GM23338 (cell line): ENCODE data around the gene NKX2-1. TPM values are rescaled to one million over a fixed set of nuclear protein-coding genes. Genes with fewer than 3 reads are reported as not detected.

Source experiments
- ATAC-seq: fragments of 200-7000 bp; cut with Tn5 transposase; 3 replicates; pipeline ENCODE4 v1.9.1; 2020
- DNase-seq: peaks from one replicate; pipeline ENCODE4 v3.0.0-alpha.2; 2015; ENCODE audit warnings: low spot score
- H2AFZ ChIP-seq: fragments of 200-600 bp; sonication (generic); 2 replicates; pipeline ENCODE4 v1.8.0; 2016; ENCODE audit warnings: antibody characterized with exemption, mild to moderate bottlenecking, moderate library complexity
- H3F3A ChIP-seq: fragments of 200-600 bp; sonication (generic); replicated peaks from 2 replicates; pipeline ENCODE4 v1.8.0; 2017; ENCODE audit warnings: antibody characterized with exemption, mixed run types, low read depth
- H3K27ac ChIP-seq: fragments of 200-600 bp; sonication (generic); 2 replicates; pipeline ENCODE4 v1.6.1; 2016; ENCODE audit warnings: low read depth
- H3K27me3 ChIP-seq: fragments of 200-600 bp; sonication (generic); 2 replicates; pipeline ENCODE4 v1.8.0; 2016; ENCODE audit warnings: mild to moderate bottlenecking, mixed run types, moderate library complexity; ENCODE audit not compliant: insufficient read depth
- H3K36me3 ChIP-seq: fragments of 200-600 bp; sonication (generic); 2 replicates; pipeline ENCODE4 v1.8.0; 2016; ENCODE audit warnings: mild to moderate bottlenecking; ENCODE audit not compliant: insufficient read depth
- H3K4me1 ChIP-seq: fragments of 200-600 bp; sonication (generic); 2 replicates; pipeline ENCODE4 v1.8.0; 2016; ENCODE audit warnings: mild to moderate bottlenecking, moderate library complexity; ENCODE audit not compliant: insufficient read depth
- H3K4me2 ChIP-seq: fragments of 200-600 bp; sonication (generic); 2 replicates; pipeline ENCODE4 v1.7.1; 2017; ENCODE audit warnings: mixed run types
- H3K4me3 ChIP-seq: fragments of 200-600 bp; sonication (generic); 2 replicates; pipeline ENCODE4 v1.6.1; 2016; ENCODE audit warnings: mixed run types
- H3K79me2 ChIP-seq: fragments of 200-600 bp; sonication (generic); replicated peaks from 2 replicates; pipeline ENCODE4 v1.8.0; 2017; ENCODE audit warnings: mild to moderate bottlenecking; ENCODE audit not compliant: insufficient read depth
- H3K9me2 ChIP-seq: fragments of 200-600 bp; sonication (generic); 2 replicates; pipeline ENCODE4 v1.8.0; 2017; ENCODE audit not compliant: insufficient read depth
- H4K20me1 ChIP-seq: fragments of 200-600 bp; sonication (generic); replicated peaks from 2 replicates; pipeline ENCODE4 v1.8.0; 2017; ENCODE audit warnings: mild to moderate bottlenecking; ENCODE audit not compliant: insufficient read depth
- H3K27ac Mint-ChIP-seq: 2 replicates; pipeline ENCODE4 v1.8.0; 2020; ENCODE audit warnings: inconsistent platforms, mild to moderate bottlenecking, moderate library complexity, mixed read lengths
- H3K27me3 Mint-ChIP-seq: 3 replicates; pipeline ENCODE4 v1.8.0; 2022; ENCODE audit warnings: low read depth, mild to moderate bottlenecking, moderate library complexity, mixed read lengths, inconsistent platforms; ENCODE audit not compliant: insufficient read depth, poor library complexity
- H3K36me3 Mint-ChIP-seq: 3 replicates; pipeline ENCODE4 v1.8.0; 2021; ENCODE audit warnings: low read depth, mild to moderate bottlenecking, inconsistent platforms, moderate library complexity, mixed read lengths
- H3K4me1 Mint-ChIP-seq: 3 replicates; pipeline ENCODE4 v1.8.0; 2020; ENCODE audit warnings: mild to moderate bottlenecking, inconsistent platforms, mixed read lengths
- H3K4me3 Mint-ChIP-seq: 3 replicates; pipeline ENCODE4 v1.8.0; 2021; ENCODE audit warnings: moderate library complexity, mild to moderate bottlenecking, inconsistent platforms, mixed read lengths
- H3K9me3 Mint-ChIP-seq: 3 replicates; pipeline ENCODE4 v1.8.0; 2020; ENCODE audit warnings: moderate library complexity, mild to moderate bottlenecking, inconsistent platforms, mixed read lengths
- EZH2 ChIP-seq: fragments of 200-600 bp; sonication (generic); IDR thresholded peaks from one replicate; pipeline ENCODE4 v1.8.0; 2017; ENCODE audit warnings: antibody characterized with exemption, mild to moderate bottlenecking, low read depth; ENCODE audit not compliant: unreplicated experiment
- EZH2phosphoT487 ChIP-seq: fragments of 200-600 bp; sonication (generic); IDR thresholded peaks from one replicate; pipeline ENCODE4 v1.8.1; 2018; ENCODE audit warnings: antibody characterized with exemption; ENCODE audit not compliant: unreplicated experiment
- POLR2AphosphoS5 ChIP-seq: IDR thresholded peaks from 2 replicates; pipeline ENCODE4 v1.6.1; 2016; ENCODE audit warnings: antibody characterized with exemption, low read depth
- REST ChIP-seq: IDR thresholded peaks from one replicate; pipeline ENCODE4 v1.6.1; 2018; ENCODE audit warnings: antibody characterized with exemption; ENCODE audit not compliant: unreplicated experiment
- ZNF114 ChIP-seq: fragments of 250-450 bp; sonication (Bioruptor Pico); IDR thresholded peaks from 2 replicates; pipeline ENCODE4 v1.5.0; 2020; ENCODE audit warnings: mild to moderate bottlenecking, moderate library complexity
- ZNF331 ChIP-seq: fragments of 250-450 bp; sonication (Bioruptor Pico); IDR thresholded peaks from 2 replicates; pipeline ENCODE4 v1.5.0; 2020; ENCODE audit warnings: low read depth, mild to moderate bottlenecking, moderate library complexity
- ZNF462 ChIP-seq: fragments of 250-450 bp; sonication (Bioruptor Pico); IDR thresholded peaks from 2 replicates; pipeline ENCODE4 v1.5.0; 2020; ENCODE audit warnings: mild to moderate bottlenecking, moderate library complexity
- polyA plus RNA-seq: library from polyadenylated mRNA; unstranded; fragments of >200 nt; fragmentation: Nextera tagmentation; extraction: Ambion mirVana; gene quantifications from 2 replicates; pipeline ENCODE4 v1.2.1, GENCODE V29; 2016
- total RNA-seq: library from RNA; depleted of rRNA; stranded (reverse); fragments of >200 nt; shearing (Covaris generic); gene quantifications from 2 replicates; pipeline ENCODE4 v1.2.3, GENCODE V29; 2014
- TF ChIP-seq, protein P1 (sequence below), 2 experiments: fragments of 200-600 bp in 1 of 2; sonication (generic) in 1 of 2; conservative IDR thresholded peaks; 2 replicates each; pipeline versions ENCODE4 v1.5.1 to v1.6.1; 2016 to 2017; ENCODE audit warnings: antibody characterized with exemption in 2 of 2, low read depth in 2 of 2, mild to moderate bottlenecking in 2 of 2, moderate library complexity in 1 of 2

NKX2-1 gene
- total and polyA plus RNA-seq, 2 experiments from 2014 or later = not detected

GRCh38 chr14:36515896-36516718 lies 3.9 kb downstream of the NKX2-1 start:
- H3F3A ChIP-seq = peaks cover 25% of the 10 kb centered on the region
- peaks cover 5% of the 10 kb centered on the region; the same call in 1 of the 3 replicates for H3K36me3 Mint-ChIP-seq
- H3K9me2 ChIP-seq = no peaks in the 10 kb centered on the region
- H3K4me1 ChIP-seq = peaks cover 58% of the 10 kb centered on the region
- ATAC-seq (no peak), DNase-seq (no peak)
- no peak overlapping the region for H2AFZ ChIP-seq
- no peak overlapping the region; the same call in 2 of the 3 replicates for H3K4me3 Mint-ChIP-seq
- peaks cover 30% of the 10 kb centered on the region for H4K20me1 ChIP-seq
- no peak overlapping the region for H3K27ac Mint-ChIP-seq
- peaks cover 45% of the 10 kb centered on the region for H3K4me1 Mint-ChIP-seq
- peak; percentile 97 for TF ChIP-seq EZH2
- TF ChIP-seq POLR2AphosphoS5 = no peak
- TF ChIP-seq EZH2phosphoT487 = peak; percentile 35
- TF ChIP-seq ZNF114 (CRISPR knock-in tag) = no peak
- TF ChIP-seq REST = no peak
- no peaks in the 10 kb centered on the region for H3K36me3 ChIP-seq
- peaks cover 100% of the 10 kb centered on the region for H3K27me3 ChIP-seq
- H3K9me3 Mint-ChIP-seq = peaks cover 2% of the 10 kb centered on the region; the same call in 1 of the 3 replicates
- peak overlapping the region; percentile 22; the same call in 1 of the 2 replicates for H3K4me3 ChIP-seq
- no peaks in the 10 kb centered on the region for H3K79me2 ChIP-seq
- H3K27ac ChIP-seq = no peak overlapping the region
- peaks cover 93% of the 10 kb centered on the region for H3K27me3 Mint-ChIP-seq
- peak overlapping the region; percentile 31; the same call in 1 of the 2 replicates for H3K4me2 ChIP-seq

GRCh38 chr14:36515105-36515593 lies 4.9 kb downstream of the NKX2-1 start:
- ATAC-seq = no peak
- Histone ChIP-seq H3K27me3 (peaks cover 100% of the 10 kb centered on the region), H3K36me3 (no peaks in the 10 kb centered on the region)

More at GRCh38 chr14:36515105-36515593, 4.9 kb downstream of the NKX2-1 start:
- Histone ChIP-seq H3K4me1 (peaks cover 62% of the 10 kb centered on the region), H3K27ac (no peak overlapping the region), H3K79me2 (no peaks in the 10 kb centered on the region), H3K4me3 (peak overlapping the region; percentile 47; the same call in 1 of the 2 replicates), H3K4me2 (peak overlapping the region; percentile 78), H4K20me1 (peaks cover 34% of the 10 kb centered on the region), H3F3A (peaks cover 35% of the 10 kb centered on the region), H3K9me2 (no peaks in the 10 kb centered on the region), H2AFZ (no peak overlapping the region)
- peak; percentile 75 for DNase-seq
- Mint-ChIP-seq H3K27me3 (peaks cover 93% of the 10 kb centered on the region), H3K9me3 (peaks cover 8% of the 10 kb centered on the region; the same call in 2 of the 3 replicates), H3K36me3 (peaks cover 5% of the 10 kb centered on the region; the same call in 1 of the 3 replicates), H3K4me1 (peaks cover 52% of the 10 kb centered on the region), H3K27ac (no peak overlapping the region), H3K4me3 (peak overlapping the region; percentile 35; the same call in 2 of the 3 replicates)
- TF ChIP-seq EZH2phosphoT487 = no peak
- TF ChIP-seq ZNF331 (CRISPR knock-in tag) = no peak
- TF ChIP-seq ZNF462 (CRISPR knock-in tag) = no peak
- TF ChIP-seq, protein P1, sequence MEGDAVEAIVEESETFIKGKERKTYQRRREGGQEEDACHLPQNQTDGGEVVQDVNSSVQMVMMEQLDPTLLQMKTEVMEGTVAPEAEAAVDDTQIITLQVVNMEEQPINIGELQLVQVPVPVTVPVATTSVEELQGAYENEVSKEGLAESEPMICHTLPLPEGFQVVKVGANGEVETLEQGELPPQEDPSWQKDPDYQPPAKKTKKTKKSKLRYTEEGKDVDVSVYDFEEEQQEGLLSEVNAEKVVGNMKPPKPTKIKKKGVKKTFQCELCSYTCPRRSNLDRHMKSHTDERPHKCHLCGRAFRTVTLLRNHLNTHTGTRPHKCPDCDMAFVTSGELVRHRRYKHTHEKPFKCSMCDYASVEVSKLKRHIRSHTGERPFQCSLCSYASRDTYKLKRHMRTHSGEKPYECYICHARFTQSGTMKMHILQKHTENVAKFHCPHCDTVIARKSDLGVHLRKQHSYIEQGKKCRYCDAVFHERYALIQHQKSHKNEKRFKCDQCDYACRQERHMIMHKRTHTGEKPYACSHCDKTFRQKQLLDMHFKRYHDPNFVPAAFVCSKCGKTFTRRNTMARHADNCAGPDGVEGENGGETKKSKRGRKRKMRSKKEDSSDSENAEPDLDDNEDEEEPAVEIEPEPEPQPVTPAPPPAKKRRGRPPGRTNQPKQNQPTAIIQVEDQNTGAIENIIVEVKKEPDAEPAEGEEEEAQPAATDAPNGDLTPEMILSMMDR (conservative IDR thresholded peaks at IDR 0.05; ENCODE audit: low read depth in 2 of 2) = no peak
- TF ChIP-seq EZH2 = peak; percentile 37
